ENCODE data around the gene SOWAHD. TPM values are rescaled to one million over a fixed set of nuclear protein-coding genes. Genes with fewer than 3 reads are reported as not detected.
"Not testable (repeated sequence)": the region's sequence is repeated elsewhere in the genome, so short reads cannot be mapped to it uniquely, and the experiment has no call there.

Gene SOWAHD
- polyA plus RNA-seq, 10 donors = 0.16 to 0.75 (median 0.43) TPM

DNA sequence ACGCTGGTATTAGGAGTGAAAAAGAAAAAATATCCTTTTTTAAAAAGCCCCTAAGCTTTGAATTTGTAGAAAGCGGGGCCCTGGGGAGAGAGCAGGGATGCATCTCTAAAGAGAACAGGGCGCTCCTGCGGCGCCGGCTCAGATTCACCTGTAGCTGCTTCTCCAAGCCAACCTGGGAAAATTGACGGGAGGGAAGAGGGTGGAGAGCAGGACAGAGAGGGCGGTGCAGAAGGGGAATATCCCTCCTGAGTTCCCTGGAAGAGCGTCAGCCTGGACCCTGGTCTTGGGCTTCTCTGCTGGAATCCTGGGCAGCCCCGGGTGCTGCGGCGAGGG is 776 bp upstream of the SOWAHD start:
- DNase-seq = no peak

DNA sequence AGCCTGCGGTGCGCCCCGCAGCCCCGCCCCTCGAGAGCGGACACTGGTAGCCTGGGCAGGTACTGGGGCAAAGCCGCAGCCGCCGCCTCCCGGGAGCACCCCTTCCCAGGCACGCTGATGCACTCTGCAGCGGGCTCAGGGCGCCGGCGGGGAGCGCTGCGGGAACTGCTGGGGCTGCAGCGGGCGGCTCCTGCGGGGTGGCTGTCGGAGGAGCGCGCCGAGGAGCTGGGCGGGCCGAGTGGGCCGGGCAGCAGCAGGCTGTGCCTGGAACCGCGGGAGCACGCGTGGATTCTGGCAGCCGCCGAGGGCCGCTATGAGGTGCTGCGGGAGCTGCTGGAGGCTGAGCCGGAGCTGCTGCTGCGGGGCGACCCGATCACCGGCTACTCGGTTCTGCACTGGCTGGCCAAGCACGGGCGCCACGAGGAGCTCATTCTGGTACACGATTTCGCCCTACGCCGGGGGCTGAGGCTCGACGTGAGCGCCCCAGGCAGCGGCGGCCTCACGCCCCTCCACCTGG is 401 bp downstream of the SOWAHD start:
- DNase-seq = no peak

DNA sequence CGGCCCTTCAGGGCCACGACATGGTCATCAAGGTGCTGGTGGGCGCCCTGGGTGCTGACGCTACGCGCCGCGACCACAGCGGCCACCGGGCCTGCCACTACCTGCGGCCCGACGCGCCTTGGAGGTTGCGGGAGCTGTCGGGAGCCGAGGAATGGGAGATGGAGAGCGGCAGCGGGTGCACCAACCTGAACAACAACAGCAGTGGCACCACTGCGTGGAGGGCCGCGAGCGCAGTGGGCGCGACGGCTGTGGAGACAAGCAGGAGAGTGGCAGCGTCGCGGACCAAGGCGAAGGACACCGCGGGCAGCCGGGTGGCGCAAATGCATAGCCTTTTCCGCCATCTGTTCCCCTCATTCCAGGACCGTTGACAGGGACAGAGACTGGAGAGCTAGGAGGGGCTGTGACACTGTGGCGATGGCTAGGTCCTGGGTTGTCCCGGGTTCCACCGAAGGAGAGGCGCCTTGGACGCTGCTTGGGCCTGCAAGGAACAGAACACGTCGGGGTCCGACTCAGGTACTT is 919 bp downstream of the SOWAHD start:
- no peak for DNase-seq

DNA sequence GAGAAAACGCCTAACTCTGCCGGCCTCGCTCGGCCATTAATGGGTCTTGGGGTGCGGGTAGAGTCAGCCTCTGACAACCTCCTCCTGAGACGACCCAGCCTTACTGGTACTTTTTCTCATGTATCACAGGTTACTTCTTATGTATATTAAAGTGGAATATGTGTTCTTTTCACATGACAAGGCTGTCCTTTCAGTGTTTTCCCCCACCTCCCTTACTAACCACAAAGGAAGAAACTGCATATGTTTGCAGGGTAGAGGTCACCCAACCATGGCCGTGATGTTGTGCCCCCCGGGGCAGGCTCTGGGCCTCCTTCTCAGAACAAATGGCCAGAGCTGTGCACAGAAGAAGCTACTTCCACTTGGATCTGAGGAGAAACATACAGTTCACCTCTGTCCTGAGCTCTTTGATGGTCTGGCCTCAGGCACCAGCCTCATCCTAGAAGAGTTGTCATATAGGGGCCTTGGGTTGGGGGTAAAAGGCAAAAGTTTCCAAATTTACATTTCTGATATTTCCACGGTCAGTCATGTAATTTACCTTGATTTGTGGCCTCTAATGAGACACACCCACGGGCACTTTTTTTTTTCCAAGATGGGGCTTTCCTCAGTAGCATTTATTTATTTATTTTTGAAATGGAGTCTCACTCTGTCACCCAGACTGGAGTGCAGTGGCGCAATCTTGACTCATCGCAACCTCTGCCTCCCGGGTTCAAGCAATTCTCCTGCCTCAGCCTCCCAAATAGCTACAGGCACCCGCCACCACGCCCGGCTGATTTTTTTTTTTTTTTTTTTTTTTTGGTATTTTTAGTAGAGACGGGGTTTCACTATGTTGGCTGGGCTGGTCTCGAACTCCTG is 1.9 kb downstream of the SOWAHD start:
- no peak for DNase-seq

DNA sequence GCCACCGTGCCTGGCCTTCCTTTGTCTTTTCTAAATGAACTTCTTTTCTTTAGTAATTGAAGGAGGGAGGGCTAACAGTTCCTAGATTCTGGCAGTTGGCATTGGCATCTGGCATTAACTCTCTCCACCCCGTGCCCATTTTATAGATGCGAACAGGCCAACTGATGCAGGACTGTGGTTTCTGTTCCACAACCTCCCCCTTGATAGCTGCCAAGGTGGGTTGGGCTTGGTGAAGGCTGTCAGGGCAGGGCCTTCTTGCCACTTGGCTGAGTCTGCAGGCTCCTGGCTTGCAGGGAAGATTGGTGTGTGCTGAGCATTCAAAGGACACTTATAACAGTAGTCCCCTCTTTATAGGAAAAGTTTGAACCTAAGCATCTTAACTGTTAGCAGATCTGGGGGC is 4.3 kb downstream of the SOWAHD start:
- no peak for DNase-seq

DNA sequence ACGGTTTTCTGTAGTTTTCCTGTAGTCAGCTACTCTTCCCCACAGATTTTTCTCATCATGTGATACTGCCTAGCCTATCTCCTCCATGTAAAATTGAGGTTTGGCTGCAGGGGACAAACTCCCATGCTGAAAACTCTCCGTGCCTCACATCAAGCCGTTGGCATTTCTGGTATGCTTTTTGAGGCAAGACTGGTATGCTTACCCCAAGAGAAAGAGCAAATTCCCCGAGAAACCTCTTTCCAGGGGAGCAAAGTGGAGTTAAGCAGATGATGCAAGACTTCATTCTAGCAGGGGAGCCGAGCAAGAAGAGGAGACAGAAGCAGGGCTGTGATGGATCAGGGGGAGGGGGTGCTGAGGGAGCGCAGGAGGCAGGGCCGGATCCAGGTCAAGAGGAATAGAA is 4.8 kb downstream of the SOWAHD start:
- peak in 1 of 3 donors; percentile 65 for DNase-seq

DNA sequence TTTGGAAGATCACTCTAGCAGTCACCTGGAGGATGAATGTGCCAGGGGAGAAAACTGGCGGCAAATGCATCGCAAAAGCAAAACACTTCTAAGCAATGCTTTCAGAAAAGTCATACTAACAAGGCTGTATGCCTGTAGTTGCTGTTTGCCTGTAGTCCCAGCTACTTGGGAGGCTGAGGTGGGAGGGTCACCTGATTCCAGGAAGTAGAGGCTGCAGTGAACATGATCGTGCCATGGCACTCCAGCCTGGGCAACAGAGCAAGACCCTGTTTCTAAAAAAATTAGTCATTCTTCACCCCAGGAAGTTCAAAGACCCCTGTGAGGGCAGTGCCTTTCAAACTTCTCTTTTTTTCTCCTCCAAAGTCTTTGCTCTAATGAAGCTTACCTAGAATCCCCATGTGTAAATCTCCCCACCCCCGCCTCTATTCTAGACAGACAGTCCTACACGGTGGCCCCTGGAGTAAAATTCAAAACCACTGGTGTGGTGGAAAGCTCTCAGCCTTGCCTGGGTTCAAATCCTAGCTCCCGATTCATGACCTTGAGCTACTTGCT is 5.5 kb downstream of the SOWAHD start:
- DNase-seq = no peak

DNA sequence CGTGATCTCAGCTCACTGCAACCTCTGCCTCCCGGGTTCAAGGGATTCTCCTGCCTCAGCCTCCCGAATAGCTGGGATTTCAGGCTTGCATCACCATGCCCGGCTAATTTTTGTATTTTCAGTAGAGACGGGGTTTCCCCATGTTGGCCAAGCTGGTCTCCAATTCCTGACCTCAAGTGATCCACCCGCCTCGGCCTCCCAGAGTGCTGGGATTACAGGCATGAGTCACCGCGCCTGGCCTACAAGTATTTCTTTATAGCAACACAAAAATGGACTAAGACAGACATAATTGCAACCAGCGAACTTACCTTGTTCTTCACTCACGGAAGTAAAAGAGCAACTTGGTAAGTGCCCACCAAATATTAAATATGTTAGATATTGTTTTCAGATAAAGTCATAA is 10.0 kb downstream of the SOWAHD start:
- not testable (repeated sequence) for DNase-seq

DNA sequence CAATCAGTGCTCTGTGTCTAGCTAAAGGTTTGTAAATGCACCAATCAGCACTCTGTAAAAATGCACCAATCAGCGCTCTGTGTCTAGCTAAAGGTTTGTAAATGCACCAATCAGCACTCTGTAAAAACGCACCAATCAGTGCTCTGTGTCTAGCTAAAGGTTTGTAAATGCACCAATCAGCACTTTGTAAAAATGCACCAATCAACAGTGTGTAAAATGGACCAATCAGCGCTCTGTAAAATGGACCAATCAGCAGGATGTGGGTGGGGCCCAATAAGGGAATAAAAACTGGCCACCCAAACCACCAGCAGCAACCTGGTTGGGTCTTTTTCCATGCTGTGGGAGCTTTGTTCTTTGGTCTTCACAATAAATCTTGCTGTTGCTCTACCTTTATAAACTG is 11.0 kb downstream of the SOWAHD start:
- not testable (repeated sequence) for DNase-seq

DNA sequence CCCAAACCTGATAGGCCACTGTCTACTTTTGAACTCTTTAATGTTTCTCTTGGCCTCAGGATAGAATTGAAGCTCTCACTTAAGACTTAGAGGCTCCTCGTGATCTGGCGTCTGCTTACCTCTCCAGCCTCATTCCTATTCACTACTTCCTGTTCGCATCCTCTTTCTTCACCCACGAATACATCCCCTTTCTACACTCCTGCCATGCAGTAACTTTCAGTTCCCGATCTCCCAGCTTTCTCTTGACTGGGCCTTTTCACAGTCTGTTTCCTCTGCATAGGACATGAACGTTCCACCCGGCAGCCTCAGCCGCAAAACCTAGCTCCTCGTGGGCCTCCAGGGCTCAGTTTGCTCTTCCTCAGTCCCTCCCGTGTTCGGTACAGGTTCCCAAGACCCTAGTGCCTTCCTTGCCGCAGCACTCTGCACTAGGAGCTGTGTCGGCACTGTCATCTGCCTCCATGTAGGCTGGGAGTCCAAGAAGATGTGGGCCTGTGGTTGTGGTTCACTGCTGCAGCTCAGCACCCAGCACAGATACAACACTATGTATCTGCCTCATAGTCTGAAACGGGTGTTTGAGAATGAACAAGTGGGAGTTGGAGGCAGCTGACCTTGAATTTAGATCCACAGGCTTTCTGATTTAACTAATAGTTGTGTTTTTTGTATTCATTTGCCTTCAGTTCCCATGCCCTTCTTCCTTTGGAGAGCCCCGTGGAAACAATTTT is 17.3 kb downstream of the SOWAHD start:
- DNase-seq = peak in 1 of 3 donors; percentile 16

DNA sequence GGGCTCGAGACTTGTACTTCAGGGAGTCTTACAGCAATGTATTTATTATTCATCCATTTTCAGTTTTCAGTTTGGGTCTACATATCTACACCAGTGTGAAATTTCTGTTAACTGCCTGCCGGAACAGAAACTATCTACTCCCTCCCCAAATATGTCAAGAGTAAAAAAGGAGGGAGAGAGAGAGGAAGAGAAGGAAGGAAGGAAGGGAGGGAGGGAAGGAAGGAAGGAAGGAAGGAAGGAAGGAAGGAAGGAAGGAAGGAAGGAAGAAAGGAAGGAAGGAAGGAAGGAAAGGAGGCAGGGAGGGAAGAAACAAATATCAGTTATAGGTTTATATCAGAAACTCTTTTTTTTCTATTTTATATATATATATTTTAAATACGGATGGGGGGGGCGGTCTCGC is 20.4 kb downstream of the SOWAHD start:
- DNase-seq = no peak

DNA sequence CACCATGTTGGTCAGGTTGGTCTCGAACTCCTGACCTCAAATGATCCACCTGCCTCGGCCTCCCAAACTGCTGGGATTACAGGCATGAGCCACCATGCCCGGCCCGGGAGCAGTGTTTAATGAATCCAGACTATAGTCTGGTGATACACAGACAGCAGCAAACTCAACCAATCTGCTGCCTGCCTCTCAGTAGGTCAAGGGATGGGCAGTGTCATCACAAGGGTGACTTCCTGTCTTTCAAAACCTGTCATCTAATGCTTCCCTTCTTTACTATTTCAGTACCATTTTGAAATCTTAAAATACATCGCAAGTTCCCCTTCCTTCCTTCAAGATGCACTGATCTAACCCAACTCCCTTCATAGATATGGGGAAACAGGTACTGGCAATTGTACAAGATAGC is 24.6 kb downstream of the SOWAHD start:
- DNase-seq = no peak

DNA sequence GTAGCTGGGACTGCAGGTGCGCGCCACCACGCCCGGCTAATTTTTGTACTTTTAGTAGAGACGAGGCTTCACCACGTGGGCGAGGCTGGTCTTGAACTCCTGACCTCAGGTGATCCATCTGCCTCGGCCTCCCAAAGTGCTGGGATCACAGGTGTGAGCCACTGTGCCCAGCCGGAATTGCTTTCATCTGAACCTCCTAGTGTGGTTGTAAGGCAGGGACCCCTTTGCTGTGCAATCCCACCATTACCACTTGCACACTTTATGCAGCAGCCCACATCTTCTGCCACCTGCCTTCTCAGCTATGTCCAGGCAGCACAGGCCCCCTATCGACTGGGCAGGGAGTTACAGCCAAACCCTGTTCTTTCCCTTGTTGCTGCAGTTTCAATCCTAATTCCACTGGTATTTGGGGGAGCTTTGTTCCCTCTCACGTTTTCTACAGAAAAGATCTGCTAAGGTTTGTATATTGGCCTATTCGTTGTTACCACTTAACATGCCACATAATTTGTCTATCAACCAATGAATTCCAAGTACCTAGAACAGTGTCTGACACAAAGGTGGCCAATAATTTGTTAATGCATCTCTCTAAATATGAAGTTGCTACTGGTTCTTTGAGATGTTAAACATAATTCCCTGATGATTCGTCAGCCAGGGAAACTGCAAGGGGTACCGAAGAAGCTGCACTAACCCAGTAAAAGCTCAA is 26.5 kb downstream of the SOWAHD start:
- DNase-seq = no peak

DNA sequence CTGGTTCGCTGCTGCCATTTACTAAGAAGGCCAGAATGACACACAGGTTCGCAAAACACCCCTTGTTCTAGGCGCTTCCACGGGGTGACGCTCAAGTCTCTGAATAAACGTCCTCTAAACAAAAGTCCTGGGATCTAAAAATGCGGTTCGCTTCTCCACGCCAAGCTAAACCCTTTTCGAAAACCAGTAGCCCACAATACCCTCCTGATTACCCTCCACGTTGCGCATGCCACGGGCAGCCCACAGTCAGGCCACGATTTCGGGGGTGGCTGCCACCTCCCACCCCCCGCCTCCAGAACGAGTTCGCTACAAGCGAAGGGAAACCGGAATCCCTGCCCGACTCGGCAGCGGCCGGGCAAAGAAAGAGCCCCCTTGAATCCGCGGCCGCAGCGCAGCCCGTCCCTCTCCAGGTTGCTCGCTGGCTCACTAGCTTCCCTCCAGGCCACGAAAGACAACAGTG is 32.6 kb downstream of the SOWAHD start:
- peak in 2 of 3 donors; percentile 20 to 78 for DNase-seq

DNA sequence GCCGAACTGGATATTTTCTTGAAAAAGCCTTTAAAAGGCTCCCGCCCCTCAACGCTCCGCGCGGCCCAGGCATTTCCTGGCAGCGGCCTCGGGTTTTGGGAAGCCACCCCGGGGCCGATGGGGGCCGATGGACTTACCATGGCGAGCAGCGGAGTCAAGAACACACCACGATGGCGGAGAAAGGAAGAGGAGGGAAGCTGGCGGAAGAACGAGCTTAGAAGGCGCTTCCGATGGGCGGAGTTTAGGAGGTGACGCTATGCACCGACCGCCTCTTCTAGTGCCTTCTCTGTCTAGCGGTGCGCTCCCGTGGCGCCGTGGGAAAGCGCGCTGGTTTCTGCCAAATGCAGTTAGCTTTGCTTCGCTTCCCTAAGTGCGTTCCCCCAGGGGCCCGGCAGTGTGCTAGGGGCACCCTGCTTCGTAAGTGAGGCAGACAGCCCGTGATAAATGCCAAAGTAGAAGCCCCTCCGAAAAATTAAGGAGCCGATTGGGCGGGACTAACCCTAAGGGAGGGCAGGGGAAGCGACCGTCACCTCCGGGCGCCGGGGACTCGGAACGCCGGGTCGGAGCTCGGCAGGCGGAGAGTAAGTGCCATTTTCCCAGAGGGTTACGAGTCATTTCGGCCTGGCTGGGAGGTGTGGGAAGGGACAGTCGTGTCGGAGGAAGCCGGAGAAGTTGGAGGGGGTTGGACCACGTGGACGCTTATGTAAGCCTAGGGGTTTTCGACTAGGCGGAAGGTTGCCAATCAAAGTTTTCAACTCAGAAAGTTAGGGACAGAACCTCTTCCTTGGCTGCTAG is 33.2 kb downstream of the SOWAHD start, which contains the start of gene RPL39:
TSS of gene RPL39 (minus strand) at position 194 of the 795 bp plus-strand sequence. CDS start at position 140, 54 bp downstream.
- DNase-seq = peak; percentile 86 to 95 (median 87)

DNA sequence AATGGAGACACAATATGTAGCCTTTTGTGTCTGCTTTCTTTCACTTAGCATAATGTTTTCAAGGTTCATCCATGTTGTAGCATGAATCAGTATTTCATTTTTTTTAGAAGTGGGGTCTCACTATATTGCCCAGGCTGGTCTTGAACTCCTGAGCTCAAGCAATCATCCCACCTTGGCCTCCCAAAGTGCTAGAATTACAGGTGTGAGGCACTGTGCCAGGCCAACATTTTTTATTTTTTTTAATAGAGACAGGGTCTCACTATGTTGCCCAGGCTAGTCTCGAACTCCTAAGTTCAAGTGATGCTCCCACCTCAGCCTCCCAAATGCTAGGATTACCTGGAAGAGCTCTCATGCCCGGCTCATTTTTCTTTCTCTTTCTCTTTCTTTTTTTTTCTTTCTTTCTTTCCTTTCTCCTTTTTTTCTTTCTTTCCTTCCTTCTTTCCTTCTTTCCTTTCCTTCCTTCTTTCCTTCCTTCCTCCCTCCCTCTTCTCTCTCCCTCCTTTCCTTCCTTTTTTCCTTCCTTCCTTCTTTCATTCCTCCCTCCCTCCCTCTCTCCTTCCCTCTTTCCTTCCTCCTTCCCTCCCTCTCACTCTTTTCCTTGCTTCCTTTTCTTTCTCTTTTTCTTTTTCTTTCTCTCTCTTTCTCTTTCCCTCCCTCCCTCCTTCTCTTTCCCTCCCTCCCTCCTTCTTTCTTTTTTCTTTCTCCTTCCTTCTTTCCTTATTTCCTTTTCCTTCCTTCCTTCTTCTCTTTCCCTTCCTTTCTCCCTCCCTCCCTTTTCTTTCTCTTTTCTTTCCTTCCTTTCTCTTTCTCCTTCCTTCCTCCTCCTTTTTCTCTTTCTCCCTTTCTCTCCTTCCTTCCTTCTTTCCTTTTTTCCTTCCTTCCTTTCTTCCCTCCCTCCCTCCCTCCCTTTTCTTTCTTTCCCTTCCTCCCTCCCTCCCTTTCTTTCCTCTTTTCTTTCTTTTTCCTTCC is 43.1 kb downstream of the SOWAHD start:
- DNase-seq = no peak

DNA sequence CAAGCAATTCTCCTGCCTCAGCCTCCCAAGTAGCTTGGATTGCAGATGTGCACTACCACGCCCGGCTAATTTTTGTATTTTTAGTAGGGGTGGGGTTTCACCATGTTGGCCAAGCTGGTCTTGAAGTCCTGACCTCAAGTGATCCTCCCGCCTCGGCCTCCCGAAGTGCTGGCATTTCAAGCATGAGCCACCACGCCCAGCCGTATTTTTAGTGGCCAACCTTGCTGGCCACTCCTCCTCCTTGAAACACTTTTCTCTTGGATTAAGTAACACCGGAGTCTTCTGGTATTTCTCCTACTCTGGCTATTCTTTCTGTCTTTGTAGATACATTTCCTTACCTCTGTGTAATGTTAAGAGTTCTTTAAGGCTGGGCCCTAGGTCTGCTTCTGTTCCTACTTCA is 44.2 kb downstream of the SOWAHD start:
- DNase-seq = no peak

DNA sequence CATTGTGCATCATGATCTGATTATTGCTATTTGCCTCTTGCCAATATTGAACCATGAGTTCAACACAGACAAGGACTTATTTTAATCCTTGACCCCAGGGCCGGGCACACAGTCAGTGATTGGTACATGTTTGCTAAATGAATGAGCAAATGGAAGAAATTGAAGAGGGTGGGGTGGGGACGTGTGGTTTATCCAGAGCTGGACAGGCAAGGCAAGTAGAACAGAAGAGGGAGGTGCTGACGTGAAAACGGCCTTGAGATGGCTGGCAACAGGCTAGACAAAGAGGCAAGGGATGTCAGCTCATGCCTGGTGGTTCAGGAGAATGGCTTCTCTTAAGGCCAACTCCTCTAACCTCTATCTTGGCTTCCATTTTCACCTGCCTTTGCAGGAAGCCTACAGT is 50.1 kb downstream of the SOWAHD start:
- DNase-seq = not testable (repeated sequence)

DNA sequence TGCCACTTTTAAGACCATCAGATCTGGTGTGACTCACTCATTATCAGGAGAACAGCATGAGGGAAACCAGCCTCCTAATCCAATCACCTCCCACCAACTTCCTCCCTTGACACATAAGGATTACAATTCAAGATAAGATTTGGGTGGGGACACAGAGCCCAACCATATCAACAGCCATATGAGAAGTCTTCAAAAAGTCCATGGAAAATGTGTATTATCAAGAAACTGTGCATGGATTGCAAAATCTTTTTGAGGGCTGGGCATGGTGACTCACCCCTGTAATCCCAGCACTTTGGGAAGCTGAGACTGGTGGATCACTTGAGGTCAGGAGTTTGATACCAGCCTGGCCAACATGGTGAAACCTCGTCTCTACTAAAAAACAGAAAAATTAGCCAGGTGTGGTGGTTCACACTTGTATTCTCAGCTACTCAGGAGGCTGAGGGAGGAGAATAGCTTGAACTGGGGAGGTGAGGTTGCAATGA is 50.8 kb downstream of the SOWAHD start:
- DNase-seq = no peak
